ENCODE results near the gene TNFSF15.

The TNFSF15 gene

GRCh38 chr9:114805670-114806525 is at the start of gene TNFSF15:
Gene TNFSF15, minus strand, starts transcription at chr9:114806039. Its CDS starts 27 bp downstream, at chr9:114806012.
- no peak for DNase-seq (ENCODE audit: low spot score)

GRCh38 chr9:114855488-114855887 is 49.6 kb upstream of the TNFSF15 start:
- no peak for DNase-seq (ENCODE audit: low spot score)

GRCh38 chr9:114854736-114855355 is 49.0 kb upstream of the TNFSF15 start:
- peak; percentile 57 for DNase-seq (ENCODE audit: low spot score)

- no peak for DNase-seq (ENCODE audit: low spot score)
These were observed 47.4 kb upstream of the TNFSF15 start for GRCh38 chr9:114853071-114853855.

GRCh38 chr9:114852050-114852594 is 46.3 kb upstream of the TNFSF15 start:
- DNase-seq (ENCODE audit: low spot score) = no peak

GRCh38 chr9:114851306-114851705 is 45.5 kb upstream of the TNFSF15 start:
- no peak for DNase-seq (ENCODE audit: low spot score)

GRCh38 chr9:114850871-114851270 is 45.0 kb upstream of the TNFSF15 start:
- DNase-seq (ENCODE audit: low spot score) = no peak

GRCh38 chr9:114849450-114849849 is 43.6 kb upstream of the TNFSF15 start:
- DNase-seq (ENCODE audit: low spot score) = no peak

- DNase-seq (ENCODE audit: low spot score) = no peak
These were observed 41.9 kb upstream of the TNFSF15 start for GRCh38 chr9:114847492-114848417.

GRCh38 chr9:114845373-114845772 is 39.5 kb upstream of the TNFSF15 start:
- DNase-seq (ENCODE audit: low spot score) = no peak

GRCh38 chr9:114844766-114845165 is 38.9 kb upstream of the TNFSF15 start:
- no peak for DNase-seq (ENCODE audit: low spot score)

GRCh38 chr9:114837923-114838322 is 32.1 kb upstream of the TNFSF15 start:
- no peak for DNase-seq (ENCODE audit: low spot score)

- DNase-seq (ENCODE audit: low spot score) = no peak
These were observed 30.9 kb upstream of the TNFSF15 start for GRCh38 chr9:114836769-114837168.

GRCh38 chr9:114834386-114834785 is 28.5 kb upstream of the TNFSF15 start:
- DNase-seq (ENCODE audit: low spot score) = no peak

- DNase-seq (ENCODE audit: low spot score) = peak; percentile 15
These were observed 24.7 kb upstream of the TNFSF15 start for GRCh38 chr9:114830546-114830945.

- DNase-seq (ENCODE audit: low spot score) = no peak
These were observed 24.0 kb upstream of the TNFSF15 start for GRCh38 chr9:114829574-114830440.

GRCh38 chr9:114828303-114828650 is 22.4 kb upstream of the TNFSF15 start:
- DNase-seq (ENCODE audit: low spot score) = no peak

- DNase-seq (ENCODE audit: low spot score) = no peak
These were observed 21.9 kb upstream of the TNFSF15 start for GRCh38 chr9:114827641-114828302.

- DNase-seq (ENCODE audit: low spot score) = no peak
These were observed 20.6 kb upstream of the TNFSF15 start for GRCh38 chr9:114826431-114826830.

Data from cerebellar cortex (tissue), 1 donor.